HG03457 (cell line): Measurements from ENCODE around the gene LDLRAD2.

Experiments used
- ATAC-seq: cut with Tn5 transposase; IDR thresholded peaks from one replicate; pipeline ENCODE4 v1.9.1; 2021; ENCODE audit warnings: moderate number of reproducible peaks; ENCODE audit not compliant: unreplicated experiment

Gene LDLRAD2

DNA sequence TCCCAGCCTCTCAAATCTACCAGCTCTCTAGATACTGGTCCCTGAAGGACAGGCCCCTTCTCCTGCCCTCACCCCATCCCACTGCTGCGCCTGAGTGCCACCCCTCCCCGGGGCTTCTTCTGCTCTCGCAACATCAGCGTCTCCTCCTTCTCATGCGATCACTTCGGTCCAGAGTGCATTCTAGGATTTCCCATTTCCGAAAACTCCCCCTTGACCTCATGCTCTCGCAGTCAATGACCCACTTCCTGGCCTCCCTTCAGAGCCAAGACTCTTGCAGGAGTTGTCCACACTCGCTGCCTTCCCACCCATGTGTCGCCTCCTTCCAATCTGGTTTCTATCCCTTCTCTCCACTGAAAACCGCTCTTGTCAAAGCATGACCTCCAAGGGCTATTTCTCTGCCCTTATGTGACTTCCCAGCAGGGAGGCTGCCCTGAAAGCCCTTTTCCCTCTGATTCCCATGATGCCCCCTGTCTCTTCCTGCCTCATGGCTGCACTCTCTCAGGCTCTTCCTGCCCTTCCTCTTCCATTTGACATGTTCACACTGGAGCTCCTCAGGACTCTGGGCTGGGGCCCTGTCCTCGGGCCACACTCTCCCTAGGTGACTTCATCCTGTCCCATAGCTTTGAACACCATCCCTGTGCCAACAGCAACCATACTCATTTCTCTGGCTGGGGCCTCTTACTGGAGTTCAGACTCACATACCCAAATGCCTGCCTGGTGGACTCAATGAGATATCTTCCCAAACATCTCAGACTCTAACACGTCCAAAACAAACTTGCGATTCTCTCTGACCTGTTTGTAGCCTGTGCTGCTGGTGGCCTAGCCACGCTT, 46.0 kb downstream of the LDLRAD2 start:
- ATAC-seq, result no peak

DNA sequence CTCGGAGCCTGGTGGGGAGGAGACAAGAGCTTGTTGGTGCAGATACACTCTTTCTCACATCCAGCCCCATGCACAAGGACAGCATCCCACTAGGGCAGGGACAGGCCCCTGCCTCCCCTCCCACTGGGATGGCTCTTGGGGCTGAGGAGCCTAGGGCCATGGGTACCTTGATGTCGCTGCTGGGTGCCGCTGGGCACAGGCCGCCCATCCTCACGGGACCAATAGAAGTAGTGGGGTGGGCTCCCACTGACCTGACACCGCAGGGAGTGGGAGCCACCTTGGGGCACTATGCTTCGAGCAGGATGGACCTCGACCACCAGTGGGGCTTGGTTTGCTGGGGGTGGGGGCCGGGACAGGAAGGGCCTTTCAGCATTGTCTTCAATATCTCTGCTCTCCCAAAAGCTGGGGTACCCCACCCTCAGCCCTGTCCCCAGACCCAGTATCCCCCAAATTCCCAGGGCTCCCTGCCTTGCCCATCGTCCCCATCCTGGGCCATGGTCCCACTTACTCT, 47.7 kb downstream of the LDLRAD2 start:
- no peak for ATAC-seq

DNA sequence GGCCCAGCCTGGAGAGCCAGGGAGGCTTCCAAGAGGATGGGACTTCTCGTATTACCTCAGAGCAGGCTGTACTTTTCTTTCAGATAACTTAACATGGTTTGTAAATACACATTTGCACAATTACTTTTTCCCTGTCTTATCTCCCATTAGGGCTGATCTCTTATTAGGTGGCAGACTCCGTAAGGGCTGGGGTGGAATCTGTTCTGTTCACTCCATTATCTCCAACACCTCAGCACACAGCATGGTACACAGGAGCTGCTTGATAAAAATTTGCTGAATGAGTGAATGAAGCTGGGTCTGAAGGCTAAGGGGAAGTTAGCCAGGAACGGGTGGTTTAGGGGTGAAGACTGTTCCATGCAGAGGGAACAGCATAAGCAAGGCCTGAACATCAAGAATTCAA, 48.9 kb downstream of the LDLRAD2 start:
- no peak for ATAC-seq

DNA sequence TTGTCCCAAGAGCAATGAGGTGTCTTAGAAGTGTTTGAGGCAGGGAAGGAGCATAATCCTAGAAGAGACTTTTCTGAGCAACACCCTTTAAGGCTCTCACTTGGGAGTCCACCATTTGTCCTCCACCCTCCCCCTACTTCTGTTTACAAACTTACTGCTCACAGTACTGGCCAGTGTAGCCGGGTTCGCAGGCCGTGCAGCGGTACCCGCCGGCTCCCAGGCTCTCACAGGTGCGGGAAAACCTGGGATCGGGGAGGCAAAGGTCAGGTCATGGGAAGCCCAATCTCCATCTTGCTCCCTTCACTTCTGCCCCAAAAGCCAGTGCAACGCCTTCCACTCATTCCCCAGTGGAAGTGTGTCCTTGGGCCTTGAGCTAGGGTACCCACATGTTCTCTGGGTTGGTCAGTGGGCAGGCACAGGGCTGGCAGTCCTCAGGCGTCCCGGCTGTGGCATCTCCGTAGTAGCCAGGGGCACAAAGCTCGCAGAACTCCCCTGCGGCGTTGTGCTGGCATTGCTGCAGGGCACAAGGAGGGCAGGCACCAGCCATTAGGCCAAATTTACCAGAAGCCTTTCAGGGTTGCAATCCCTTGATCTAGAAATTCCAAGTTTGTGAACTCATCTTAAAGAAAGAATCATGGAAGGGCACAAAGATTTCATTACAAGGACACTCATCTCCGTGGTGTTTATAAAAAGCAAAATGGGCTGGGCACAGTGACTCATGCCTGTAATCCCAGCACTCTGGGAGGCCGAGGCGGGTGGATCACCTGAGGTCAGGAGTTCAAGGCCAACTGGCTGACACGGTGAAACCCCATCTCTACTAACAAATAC, 49.8 kb downstream of the LDLRAD2 start:
- ATAC-seq, result no peak

DNA sequence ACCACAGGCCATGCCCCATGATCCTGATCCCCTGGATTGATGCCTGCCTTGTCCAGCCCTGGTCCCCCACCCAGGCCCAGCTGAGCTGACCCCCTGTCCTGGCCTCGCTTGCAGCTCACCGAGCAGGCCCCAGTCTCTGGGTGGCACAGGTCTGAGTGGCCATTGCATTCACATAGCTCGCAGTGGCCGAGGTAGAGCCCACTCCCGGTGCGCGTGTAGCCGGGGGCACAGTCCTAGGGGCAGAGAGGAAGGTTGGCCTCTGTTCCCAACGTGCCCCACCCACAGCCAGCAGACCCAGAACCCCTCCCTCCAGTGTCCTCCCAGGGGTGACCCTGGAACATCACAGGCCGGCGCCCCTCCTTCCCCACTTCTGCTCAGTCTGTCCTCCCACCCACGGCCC, 51.9 kb downstream of the LDLRAD2 start:
- no peak for ATAC-seq

DNA sequence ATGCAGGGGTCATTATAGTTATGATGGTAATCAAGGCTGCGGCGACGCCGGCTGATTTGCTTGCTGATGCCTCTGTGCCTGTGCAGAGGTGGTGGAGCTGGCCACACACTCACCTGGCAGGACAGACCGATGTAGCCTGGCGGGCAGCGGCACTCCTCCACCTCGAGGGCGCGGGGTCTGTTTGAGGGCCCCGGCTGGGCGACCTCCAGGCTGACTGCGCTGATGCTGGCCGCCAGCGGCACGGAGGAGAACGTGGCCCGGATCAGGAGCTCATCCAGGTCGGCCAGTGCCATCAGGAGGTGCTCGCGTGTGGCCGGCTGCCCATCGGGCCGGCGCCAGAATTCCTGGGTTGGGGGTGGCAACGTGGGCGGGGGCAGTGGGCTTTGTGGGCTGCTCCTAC, 52.7 kb downstream of the LDLRAD2 start:
- ATAC-seq, result no peak

DNA sequence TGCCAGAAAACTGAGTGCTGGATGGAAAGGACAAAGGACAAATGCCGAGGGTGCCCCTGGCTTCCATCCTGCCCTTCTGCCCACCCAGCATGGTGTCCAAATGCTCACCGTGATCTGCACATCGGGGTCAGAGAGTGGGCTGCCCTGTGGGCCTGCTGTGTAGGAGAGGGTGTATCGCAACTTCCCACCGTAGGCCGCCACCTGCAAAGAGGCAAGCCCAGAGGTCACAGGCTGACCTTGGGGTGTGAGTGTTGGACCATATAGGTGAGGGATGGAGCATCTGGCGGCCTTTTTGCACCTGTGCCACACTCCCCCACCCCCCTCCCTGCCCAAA, 53.5 kb downstream of the LDLRAD2 start:
- ATAC-seq, result no peak

DNA sequence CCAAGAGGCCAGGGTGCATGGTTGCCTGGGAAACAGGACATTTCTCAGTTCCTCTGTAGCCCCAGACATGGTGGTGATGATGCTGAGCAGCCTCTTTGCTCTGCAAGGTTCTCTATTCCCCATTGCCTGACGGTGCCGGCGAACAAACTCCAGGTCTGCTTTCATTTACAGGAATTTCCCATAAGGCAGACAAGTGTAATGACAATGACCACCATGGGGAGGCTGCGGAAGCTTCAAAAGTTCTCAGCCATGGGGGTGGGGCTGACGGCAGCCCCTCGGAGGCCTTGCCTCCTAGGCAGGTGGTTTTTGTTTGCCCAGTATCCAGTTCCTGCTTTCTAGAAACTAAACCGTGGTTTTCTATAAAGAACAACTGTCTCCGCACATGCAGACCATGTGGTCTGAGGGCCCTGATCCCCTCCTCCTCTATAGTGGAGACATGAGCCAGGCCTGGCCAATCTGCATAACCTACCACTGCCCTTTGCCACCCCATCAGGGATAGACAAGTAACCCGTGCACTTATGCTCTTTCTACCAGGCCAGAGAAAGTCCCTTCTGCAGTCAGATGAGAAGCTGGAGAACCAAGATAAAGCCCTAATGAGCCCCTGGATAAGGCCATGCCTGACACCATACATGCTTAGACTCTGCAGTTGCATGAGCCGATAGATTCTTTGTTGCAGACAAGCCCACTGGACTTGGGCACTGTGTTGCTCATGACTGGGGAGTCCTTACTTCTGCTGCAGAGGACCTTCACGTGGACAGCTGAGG, 54.1 kb downstream of the LDLRAD2 start:
- ATAC-seq, result peak; percentile 56

DNA sequence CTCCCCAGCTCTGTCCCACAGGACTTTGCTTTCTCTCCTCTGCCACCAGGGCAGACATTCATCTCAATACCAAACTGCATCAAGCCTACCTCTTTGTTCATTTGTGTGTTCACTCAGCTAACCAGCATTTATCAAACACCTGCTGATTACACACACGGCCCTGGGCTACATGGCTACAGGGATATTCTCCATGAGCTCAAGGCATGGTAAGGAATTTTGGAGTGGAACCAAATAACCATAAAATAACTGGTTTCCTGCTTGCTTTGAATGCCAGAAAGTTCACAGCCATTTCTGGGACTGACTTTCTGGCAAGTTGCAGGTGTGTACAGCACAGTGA, 54.6 kb downstream of the LDLRAD2 start:
- ATAC-seq, result no peak

DNA sequence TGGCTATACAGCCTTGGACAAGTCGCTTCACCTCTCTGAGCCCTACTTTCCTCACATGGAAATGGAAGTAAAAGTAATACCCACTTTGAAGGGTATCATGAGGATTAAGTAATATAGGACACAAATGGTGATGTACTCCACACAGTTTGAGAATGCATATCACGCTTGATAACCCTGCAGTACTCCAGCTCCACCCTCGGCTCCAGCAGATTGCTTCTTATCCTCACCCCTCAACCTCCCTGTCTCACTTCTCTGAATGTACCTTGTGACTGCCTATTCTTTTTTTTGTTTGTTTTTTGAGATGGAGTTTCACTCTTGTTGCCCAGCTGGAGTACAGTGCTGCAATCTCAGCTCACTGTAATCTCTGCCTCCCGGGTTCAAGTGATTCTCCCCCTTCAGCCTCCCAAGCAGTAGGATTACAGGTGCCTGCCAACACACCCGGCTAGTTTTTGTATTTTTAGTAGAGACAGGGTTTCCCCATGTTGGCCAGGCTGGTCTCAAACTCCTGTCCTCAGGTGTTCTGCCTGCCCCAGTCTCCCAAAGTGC, 55.5 kb downstream of the LDLRAD2 start:
- no peak for ATAC-seq

DNA sequence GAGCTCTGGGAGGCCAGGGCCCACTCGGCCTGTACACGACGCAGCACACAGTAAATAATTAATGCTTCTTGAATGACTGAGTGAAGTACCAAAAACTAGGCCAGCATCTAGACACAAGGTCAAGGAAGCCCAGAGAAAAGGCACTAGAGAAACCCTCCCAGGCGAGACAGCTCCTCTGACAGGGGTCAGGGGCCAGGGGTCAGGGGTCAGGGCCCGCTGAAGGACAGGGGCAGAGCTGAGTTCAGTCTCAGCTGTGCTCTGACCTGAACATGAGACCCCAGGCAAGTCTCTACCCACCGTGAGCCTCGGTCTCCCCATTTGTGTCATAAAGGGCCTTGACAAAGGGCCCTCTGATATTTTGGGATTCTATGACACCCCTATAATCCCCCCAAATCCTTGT, 56.4 kb downstream of the LDLRAD2 start:
- ATAC-seq, result no peak

DNA sequence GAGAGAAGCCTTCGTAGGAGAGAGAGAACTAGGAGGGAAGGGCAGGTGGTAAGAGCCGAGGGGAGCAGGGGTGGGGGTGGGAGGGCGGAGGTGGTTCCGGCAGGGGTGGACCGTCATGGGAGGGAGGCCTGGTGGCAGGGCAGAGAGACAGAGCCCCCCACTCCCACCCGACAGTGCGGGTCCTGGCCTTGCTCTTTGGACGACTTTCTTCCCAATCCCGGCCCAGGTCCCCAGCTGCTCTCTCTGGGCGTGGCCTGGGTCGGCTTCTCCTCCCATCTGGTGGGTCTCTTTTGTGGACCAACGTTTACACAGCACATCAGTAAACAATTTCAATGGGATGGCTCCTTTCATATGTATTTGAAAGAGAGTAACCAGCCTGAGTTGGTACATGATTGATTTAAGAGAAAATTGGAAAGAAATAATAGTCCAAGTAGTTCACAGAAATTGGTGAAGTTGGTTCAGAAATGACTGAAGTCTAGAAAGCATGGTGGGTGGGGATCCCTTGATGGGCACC, 56.9 kb downstream of the LDLRAD2 start:
- ATAC-seq, result no peak

DNA sequence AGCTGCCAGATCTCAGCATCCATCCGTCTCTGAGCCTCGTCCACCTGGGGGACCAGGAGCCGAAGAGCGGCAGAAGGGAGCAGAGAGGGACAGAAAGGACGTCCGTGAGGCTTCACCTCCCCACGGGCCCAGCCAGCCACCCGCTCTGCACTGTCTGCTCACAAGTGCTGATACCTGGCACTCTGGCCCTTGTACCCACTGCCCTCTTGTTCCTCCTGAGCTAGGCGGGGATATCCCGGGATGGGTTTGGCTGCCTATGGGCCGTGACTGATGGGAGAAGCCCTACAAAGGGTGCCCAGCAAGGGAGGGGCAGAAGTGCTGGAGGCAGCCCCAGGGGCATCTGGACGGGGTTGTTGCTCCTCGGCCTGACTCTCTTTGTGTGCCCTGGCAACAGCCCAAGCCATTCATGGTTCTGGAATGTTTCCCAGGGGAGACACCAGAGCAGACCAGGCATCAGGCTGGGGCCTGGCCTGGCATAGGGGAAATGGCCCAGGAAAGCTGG, 57.6 kb downstream of the LDLRAD2 start:
- no peak for ATAC-seq

DNA sequence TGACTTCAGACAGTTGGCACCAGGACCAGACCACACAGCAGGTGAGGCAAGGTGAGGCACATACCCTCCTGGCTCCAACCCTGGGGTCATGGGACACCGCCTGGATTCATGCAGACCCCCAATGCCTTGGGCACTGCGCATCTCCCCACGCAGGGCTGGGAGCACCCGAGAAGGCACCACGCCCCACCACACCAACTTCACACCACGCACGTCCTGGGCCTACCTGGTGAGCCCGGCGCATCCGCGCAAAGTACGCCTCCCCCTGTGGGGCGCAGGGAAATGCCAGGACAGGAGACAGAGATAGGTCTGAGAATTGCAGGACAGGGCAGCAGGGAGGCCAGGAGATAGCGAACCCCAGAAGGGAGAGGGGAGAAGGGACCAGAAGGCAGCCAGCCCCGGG, 58.5 kb downstream of the LDLRAD2 start:
- no peak for ATAC-seq

DNA sequence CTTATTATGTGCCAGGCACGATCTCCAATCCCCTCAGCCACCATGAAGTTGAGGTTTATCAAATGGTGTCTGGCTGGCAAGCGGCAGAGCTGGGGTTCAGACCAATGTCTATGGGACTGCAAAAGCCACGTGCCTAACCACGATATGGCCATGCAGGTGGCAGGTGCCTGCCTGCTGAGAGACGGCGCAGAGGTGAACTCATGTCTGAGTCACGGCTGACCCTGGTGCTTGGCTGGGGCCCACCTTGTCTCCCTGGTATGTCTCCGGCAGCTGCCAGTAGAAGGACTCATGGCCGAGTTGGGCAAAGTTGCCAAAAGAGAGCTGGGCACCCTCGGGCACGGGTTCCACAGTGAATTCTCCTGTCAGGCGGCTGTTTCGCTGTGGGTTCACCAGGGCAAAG, 59.9 kb downstream of the LDLRAD2 start:
- ATAC-seq, result no peak

DNA sequence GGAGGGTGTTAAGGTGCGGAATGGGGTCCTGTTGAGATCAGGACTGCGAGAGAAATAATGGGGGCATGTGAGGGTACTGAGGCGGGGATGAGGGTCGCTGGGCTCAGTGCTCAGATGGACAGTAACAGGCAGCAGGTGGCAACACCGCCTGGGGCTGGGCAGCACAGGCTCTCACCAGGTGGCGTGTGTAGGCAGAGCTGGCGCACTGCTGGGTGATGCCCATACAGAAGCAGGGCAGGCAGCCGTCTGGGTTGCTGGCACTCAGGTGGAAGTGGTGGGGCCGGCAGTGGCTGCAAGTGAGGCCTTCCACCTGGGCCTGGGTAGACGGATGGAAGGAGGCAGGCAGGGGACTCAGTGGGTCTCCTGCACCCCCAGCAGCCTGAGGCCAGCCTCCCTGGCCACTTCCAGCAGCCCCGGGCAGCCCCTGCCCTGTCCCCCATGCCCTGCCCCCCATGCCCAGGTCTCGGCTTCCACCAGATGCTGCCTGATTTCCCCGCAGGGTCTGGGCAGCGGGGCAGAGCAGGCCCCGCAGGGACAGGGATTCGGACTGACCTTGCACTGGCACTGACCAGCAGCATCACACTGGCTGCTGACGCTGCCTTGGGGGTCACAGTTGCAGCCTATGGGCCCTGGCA, 60.5 kb downstream of the LDLRAD2 start:
- no peak for ATAC-seq

DNA sequence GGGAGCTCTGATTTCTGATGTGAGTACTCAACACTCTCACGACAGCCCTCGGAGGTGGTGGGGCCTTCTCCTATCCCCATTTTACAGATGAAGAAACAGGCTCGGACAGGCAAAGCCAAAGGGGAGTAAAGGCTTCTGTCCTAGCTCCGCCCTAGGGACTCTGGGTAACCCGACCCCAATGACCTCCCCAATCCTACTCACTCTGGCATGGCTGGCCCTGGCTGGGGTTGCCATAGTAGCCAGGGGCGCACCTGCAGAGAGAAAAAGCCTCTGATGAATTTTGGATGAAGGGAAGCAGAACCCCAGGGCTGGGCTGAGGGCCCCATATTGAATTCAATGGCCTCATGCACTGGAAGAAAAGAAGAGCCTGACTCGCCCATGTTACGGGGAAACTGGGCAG, 61.1 kb downstream of the LDLRAD2 start:
- no peak for ATAC-seq

DNA sequence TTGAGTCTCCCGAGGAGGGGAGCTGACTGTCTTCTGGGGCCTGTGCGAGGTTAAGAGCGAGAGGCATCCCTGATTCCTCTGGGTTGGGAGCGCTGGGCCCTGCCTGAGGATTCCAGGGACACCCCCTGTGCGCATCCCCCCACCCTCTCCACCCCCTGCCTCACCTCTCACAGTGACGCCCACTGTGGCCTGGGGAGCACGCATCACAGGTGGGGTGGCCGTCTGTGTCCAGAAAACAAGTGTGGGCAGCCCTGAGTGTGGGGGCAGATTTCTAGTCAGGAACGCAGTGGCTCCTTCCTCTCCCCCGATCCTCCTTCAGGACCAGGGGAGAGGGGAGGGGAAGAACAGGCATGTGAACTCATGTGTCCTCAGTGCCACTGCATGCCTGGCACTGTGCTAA, 61.7 kb downstream of the LDLRAD2 start:
- ATAC-seq, result no peak

DNA sequence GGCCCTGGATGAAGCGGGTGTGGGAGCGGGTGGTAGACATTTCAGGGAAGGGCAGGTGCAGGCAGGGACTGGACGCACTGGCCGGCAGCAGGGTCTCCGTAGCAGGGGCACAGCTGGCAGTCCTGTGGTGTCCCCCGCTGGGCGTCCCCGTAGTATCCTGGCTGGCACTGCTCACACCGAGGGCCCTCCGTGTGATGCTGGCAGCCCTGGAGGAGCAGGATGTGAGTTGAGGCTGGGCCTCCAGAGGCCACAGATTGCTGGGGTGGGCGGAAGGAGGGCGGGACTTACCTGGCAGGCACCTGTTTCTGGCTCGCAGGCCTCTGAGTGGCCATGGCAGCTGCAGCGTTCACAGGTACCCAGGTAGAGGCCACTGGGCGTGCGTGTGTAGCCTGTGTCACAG, 62.3 kb downstream of the LDLRAD2 start:
- ATAC-seq, result no peak
